ENCODE results near the gene GADD45B.
"Not testable (repeated sequence)": the region's sequence is repeated elsewhere in the genome, so short reads cannot be mapped to it uniquely, and the experiment has no call there.

Gene GADD45B

GRCh38 chr19:2484178-2484937, 8.4 kb downstream of the GADD45B start:
- Histone ChIP-seq H3K9ac (ENCODE audit: low read depth, low read length) (no peak overlapping the region), H3K4me3 (ENCODE audit: low read length) (no peak overlapping the region), H3K36me3 (ENCODE audit: insufficient read depth, low read depth, low read length) (no peaks in the 10 kb centered on the region), H3K27ac (ENCODE audit: low read length) (no peak overlapping the region), H3K9me3 (ENCODE audit: insufficient read depth, low read depth, low read length) (no peaks in the 10 kb centered on the region), H3K4me1 (ENCODE audit: insufficient read depth, low read length) (no peaks in the 10 kb centered on the region), H3K27me3 (ENCODE audit: insufficient read depth, low read length) (peaks cover 49% of the 10 kb centered on the region)

DNA sequence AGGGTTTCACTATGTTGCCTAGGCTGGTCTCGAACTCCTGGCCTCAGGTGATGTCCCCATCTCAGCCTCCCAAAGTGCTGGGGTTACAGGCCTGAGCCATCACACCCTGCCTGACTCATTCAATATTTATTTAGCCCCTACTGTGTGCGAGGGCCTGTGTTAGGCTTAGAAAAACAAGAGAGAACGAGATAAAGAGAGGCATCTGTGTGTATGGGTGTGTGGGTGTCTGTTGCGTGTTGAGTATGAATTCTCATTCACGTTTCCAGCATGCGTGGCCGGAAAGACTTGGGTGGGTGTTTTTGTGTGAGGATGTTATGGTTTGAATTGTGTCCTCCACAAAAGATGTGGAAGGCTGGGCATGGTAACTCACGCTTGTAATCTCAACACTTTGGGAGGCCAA, 9.5 kb downstream of the GADD45B start:
- Histone ChIP-seq H3K27me3 (ENCODE audit: insufficient read depth, low read length) (peaks cover 49% of the 10 kb centered on the region), H3K4me1 (ENCODE audit: insufficient read depth, low read length) (no peaks in the 10 kb centered on the region), H3K36me3 (ENCODE audit: insufficient read depth, low read depth, low read length) (no peaks in the 10 kb centered on the region), H3K27ac (ENCODE audit: low read length) (no peak overlapping the region), H3K4me3 (ENCODE audit: low read length) (no peak overlapping the region), H3K9ac (ENCODE audit: low read depth, low read length) (no peak overlapping the region), H3K9me3 (ENCODE audit: insufficient read depth, low read depth, low read length) (no peaks in the 10 kb centered on the region)

GRCh38 chr19:2487090-2487489, 11.2 kb downstream of the GADD45B start:
- Histone ChIP-seq H3K9ac (ENCODE audit: low read depth, low read length) (no peak overlapping the region), H3K27ac (ENCODE audit: low read length) (no peak overlapping the region), H3K9me3 (ENCODE audit: insufficient read depth, low read depth, low read length) (no peaks in the 10 kb centered on the region), H3K4me3 (ENCODE audit: low read length) (no peak overlapping the region), H3K27me3 (ENCODE audit: insufficient read depth, low read length) (peaks cover 59% of the 10 kb centered on the region), H3K4me1 (ENCODE audit: insufficient read depth, low read length) (no peaks in the 10 kb centered on the region), H3K36me3 (ENCODE audit: insufficient read depth, low read depth, low read length) (no peaks in the 10 kb centered on the region)

GRCh38 chr19:2487842-2488241, 11.9 kb downstream of the GADD45B start:
- H3K4me1 ChIP-seq (ENCODE audit: insufficient read depth, low read length): no peaks in the 10 kb centered on the region
- no peak overlapping the region for H3K27ac ChIP-seq (ENCODE audit: low read length)
- H3K27me3 ChIP-seq (ENCODE audit: insufficient read depth, low read length): peaks cover 59% of the 10 kb centered on the region
- H3K9me3 ChIP-seq (ENCODE audit: insufficient read depth, low read depth, low read length): no peaks in the 10 kb centered on the region
- no peaks in the 10 kb centered on the region for H3K36me3 ChIP-seq (ENCODE audit: insufficient read depth, low read depth, low read length)
- H3K9ac ChIP-seq (ENCODE audit: low read depth, low read length): no peak overlapping the region
- no peak overlapping the region for H3K4me3 ChIP-seq (ENCODE audit: low read length)

DNA sequence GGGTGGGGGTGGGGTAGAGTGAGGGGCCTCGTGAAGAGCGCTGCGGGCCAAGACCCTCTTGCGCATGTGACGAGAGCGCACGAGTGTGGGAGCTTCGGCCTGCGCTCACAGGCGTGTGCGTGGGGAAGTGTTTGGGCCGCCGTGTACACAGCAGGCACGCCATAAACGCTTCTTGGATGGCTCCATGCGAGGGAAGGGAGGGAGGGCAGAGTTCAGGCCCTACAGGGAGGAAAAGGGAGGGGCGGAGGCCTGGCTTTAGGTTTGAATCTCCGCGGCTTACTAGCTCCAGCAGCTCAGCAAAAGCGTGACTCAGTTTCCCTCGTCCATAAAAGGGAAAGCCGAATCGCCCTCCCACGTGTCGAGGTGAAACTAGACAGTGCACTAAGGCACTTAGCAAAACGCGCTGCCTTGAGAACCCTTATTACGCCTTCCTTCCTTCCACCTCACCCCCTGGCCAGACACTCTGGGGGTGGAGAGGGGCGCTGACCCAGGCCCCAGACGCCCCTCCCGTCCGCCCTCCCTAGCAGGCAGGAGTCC, 12.5 kb downstream of the GADD45B start:
- Histone ChIP-seq H3K9me3 (ENCODE audit: insufficient read depth, low read depth, low read length) (no peaks in the 10 kb centered on the region), H3K27me3 (ENCODE audit: insufficient read depth, low read length) (peaks cover 60% of the 10 kb centered on the region), H3K36me3 (ENCODE audit: insufficient read depth, low read depth, low read length) (no peaks in the 10 kb centered on the region), H3K27ac (ENCODE audit: low read length) (no peak overlapping the region), H3K4me1 (ENCODE audit: insufficient read depth, low read length) (no peaks in the 10 kb centered on the region), H3K4me3 (ENCODE audit: low read length) (peak overlapping the region; percentile 33; the same call in 1 of the 2 replicates), H3K9ac (ENCODE audit: low read depth, low read length) (no peak overlapping the region)

GRCh38 chr19:2488942-2489731, 13.2 kb downstream of the GADD45B start:
- Histone ChIP-seq H3K4me3 (ENCODE audit: low read length) (peak overlapping the region; percentile 33; the same call in 1 of the 2 replicates), H3K9me3 (ENCODE audit: insufficient read depth, low read depth, low read length) (no peaks in the 10 kb centered on the region), H3K27ac (ENCODE audit: low read length) (no peak overlapping the region), H3K27me3 (ENCODE audit: insufficient read depth, low read length) (peaks cover 63% of the 10 kb centered on the region), H3K9ac (ENCODE audit: low read depth, low read length) (no peak overlapping the region), H3K4me1 (ENCODE audit: insufficient read depth, low read length) (no peaks in the 10 kb centered on the region), H3K36me3 (ENCODE audit: insufficient read depth, low read depth, low read length) (no peaks in the 10 kb centered on the region)

- Histone ChIP-seq H3K9ac (ENCODE audit: low read depth, low read length) (no peak overlapping the region), H3K27me3 (ENCODE audit: insufficient read depth, low read length) (peaks cover 72% of the 10 kb centered on the region), H3K27ac (ENCODE audit: low read length) (no peak overlapping the region), H3K4me1 (ENCODE audit: insufficient read depth, low read length) (no peaks in the 10 kb centered on the region), H3K4me3 (ENCODE audit: low read length) (no peak overlapping the region), H3K9me3 (ENCODE audit: insufficient read depth, low read depth, low read length) (no peaks in the 10 kb centered on the region), H3K36me3 (ENCODE audit: insufficient read depth, low read depth, low read length) (no peaks in the 10 kb centered on the region)
Measured at GRCh38 chr19:2490659-2491058, 14.7 kb downstream of the GADD45B start.

DNA sequence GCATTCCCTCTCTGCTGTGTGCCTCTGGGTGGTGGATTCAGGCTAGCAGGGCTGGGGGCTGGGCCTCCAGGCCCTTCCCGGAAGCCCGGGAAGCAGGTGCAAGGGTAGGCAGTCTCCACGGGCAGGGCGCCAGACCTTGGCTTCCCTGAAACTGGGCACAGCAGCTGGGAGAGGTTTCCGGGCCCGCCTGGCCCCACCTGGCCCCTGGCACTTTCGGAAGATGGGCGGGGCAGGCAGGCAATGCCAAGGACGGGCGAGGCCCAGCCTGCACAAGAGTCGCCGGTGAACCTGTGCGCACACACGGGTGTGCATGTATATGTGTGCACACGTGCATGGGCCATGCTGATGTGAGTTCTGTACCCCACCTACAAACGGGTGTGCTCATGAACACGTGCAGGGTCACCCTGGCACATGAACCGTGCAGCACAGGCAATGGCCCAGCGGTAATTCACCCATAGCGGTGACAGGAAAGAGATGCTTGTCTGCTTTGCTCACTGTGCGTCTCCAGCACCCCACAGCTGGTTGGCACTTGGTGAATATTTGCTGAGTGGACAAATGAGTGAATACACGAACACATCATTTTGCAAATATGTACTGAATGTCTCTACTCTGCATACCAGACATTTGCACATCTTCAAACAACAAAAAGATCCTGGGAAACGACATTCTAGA, 15.3 kb downstream of the GADD45B start:
- Histone ChIP-seq H3K4me1 (ENCODE audit: insufficient read depth, low read length) (no peaks in the 10 kb centered on the region), H3K9ac (ENCODE audit: low read depth, low read length) (no peak overlapping the region)

DNA sequence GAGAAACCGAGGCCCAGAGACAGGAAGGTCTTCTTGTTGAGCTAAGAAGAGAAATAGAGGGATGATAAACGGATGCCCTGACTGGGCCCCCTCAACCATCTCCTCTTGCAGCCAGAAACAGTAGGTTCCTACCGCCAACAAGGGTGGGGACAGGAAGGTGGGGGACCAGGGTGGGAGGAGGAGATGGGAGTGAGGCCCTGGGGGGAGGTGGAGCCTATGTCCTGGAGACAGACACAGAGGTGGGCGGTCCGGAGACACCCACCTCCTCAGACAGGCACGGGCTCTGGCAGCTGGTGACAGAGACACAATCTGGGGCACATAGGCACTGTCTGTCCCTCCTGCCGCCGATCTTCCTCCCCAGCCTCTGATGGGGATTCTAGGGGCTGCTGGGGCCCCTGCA, 16.9 kb downstream of the GADD45B start:
- no peak overlapping the region for H3K4me3 ChIP-seq (ENCODE audit: low read length)
- H3K4me1 ChIP-seq (ENCODE audit: insufficient read depth, low read length): no peaks in the 10 kb centered on the region

More for the DNA sequence above, 15.3 kb downstream of the GADD45B start:
- no peaks in the 10 kb centered on the region for H3K9me3 ChIP-seq (ENCODE audit: insufficient read depth, low read depth, low read length)
- no peaks in the 10 kb centered on the region for H3K36me3 ChIP-seq (ENCODE audit: insufficient read depth, low read depth, low read length)
- peaks cover 78% of the 10 kb centered on the region for H3K27me3 ChIP-seq (ENCODE audit: insufficient read depth, low read length)
- no peak overlapping the region for H3K4me3 ChIP-seq (ENCODE audit: low read length)
- no peak overlapping the region for H3K27ac ChIP-seq (ENCODE audit: low read length)

DNA sequence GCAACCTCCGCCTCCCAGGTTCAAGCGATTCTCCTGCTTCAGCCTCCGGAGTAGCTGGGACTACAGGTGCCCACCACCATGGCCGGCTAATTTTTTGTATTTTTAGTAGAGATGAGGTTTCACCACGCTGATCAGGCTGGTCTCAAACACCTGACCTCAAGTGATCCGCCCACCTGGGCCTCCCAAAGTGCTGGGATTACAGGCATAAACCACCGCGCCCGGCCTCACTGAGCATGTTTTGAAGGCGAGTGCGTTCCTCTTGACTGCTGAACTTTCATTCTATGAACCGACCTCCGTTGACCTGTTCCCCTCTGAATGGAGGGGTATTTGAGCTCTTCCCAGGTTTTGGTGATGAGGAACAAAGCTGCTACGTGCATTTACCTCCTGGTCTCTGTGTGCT, 17.5 kb downstream of the GADD45B start:
- not testable (repeated sequence) for H3K4me3 ChIP-seq (ENCODE audit: low read length); H3K9ac ChIP-seq (ENCODE audit: low read depth, low read length); H3K36me3 ChIP-seq (ENCODE audit: insufficient read depth, low read depth, low read length); H3K27ac ChIP-seq (ENCODE audit: low read length); H3K4me1 ChIP-seq (ENCODE audit: insufficient read depth, low read length); H3K9me3 ChIP-seq (ENCODE audit: insufficient read depth, low read depth, low read length)
- peaks cover 61% of the 10 kb centered on the region for H3K27me3 ChIP-seq (ENCODE audit: insufficient read depth, low read length)

More for the DNA sequence above, 16.9 kb downstream of the GADD45B start:
- Histone ChIP-seq H3K27ac (ENCODE audit: low read length) (no peak overlapping the region), H3K36me3 (ENCODE audit: insufficient read depth, low read depth, low read length) (no peaks in the 10 kb centered on the region), H3K9ac (ENCODE audit: low read depth, low read length) (no peak overlapping the region), H3K9me3 (ENCODE audit: insufficient read depth, low read depth, low read length) (no peaks in the 10 kb centered on the region), H3K27me3 (ENCODE audit: insufficient read depth, low read length) (peaks cover 67% of the 10 kb centered on the region)

DNA sequence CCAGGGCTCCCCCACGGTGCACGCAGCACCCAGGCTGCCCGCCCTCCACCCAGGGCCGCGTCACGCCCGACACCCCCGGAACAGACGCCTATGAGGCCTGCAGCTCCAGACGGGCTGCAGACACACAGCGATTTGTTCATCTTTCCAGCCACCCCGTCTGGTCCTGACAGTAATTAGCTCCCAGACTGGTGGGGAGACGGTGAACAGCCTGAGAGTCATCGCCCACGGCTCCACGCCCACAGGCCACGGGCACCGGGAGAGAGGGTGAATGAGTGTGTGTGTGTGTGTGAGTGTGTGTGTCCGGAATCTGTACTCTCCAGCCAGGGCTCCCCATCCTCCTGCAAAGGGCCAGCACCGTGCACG, 18.1 kb downstream of the GADD45B start:
- Histone ChIP-seq H3K4me3 (ENCODE audit: low read length) (peak overlapping the region; percentile 65), H3K4me1 (ENCODE audit: insufficient read depth, low read length) (no peaks in the 10 kb centered on the region), H3K9ac (ENCODE audit: low read depth, low read length) (no peak overlapping the region), H3K36me3 (ENCODE audit: insufficient read depth, low read depth, low read length) (no peaks in the 10 kb centered on the region), H3K9me3 (ENCODE audit: insufficient read depth, low read depth, low read length) (no peaks in the 10 kb centered on the region), H3K27ac (ENCODE audit: low read length) (no peak overlapping the region), H3K27me3 (ENCODE audit: insufficient read depth, low read length) (peaks cover 57% of the 10 kb centered on the region)
